ENCODE results near the gene TBXAS1.

The TBXAS1 gene

DNA sequence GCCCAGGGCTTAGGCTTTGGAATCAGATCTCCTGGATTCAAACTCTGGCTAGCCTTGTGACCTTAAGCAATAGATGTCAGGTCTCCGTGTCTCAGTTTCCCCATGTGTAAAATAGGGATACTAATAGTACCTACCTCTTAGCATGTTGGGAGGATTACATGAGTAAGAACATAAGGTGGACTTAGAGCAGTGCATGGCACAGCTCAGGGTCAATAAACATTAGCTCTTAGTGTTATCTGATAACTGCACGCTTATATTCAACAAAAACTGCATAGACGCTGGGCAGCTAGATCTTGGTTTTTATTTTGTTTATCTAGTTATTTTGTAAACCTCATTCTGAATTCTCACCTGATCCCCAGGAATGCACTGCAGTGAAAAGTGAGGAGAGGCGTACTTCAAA, 17.2 kb downstream of the TBXAS1 start:
- TF ChIP-seq, protein P1, sequence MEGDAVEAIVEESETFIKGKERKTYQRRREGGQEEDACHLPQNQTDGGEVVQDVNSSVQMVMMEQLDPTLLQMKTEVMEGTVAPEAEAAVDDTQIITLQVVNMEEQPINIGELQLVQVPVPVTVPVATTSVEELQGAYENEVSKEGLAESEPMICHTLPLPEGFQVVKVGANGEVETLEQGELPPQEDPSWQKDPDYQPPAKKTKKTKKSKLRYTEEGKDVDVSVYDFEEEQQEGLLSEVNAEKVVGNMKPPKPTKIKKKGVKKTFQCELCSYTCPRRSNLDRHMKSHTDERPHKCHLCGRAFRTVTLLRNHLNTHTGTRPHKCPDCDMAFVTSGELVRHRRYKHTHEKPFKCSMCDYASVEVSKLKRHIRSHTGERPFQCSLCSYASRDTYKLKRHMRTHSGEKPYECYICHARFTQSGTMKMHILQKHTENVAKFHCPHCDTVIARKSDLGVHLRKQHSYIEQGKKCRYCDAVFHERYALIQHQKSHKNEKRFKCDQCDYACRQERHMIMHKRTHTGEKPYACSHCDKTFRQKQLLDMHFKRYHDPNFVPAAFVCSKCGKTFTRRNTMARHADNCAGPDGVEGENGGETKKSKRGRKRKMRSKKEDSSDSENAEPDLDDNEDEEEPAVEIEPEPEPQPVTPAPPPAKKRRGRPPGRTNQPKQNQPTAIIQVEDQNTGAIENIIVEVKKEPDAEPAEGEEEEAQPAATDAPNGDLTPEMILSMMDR (IDR thresholded peaks at IDR 0.05; ENCODE audit: extremely low read depth, missing control alignments): no peak
- no peak for DNase-seq (ENCODE audit: low spot score)

DNA sequence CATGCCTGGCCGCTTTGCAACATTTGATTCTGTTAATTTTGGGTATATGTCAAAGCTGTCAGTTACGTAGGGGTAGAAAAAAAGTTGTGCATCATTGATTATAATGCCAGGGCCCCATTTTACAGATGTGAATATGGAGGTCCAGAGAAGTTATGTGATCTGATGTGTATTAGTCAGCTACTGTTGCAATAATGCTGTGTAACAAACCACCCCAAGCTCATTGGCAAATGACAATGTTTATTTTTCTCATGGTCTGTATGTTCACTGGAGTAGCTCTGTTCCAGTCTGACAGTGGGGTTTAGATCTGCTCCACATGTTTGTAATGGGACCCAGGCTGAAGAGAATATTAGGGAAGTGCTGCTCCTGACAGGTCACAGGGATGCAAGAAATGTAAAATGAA, 19.2 kb downstream of the TBXAS1 start:
- TF ChIP-seq, protein P1 (IDR thresholded peaks at IDR 0.05; ENCODE audit: extremely low read depth, missing control alignments): no peak
- DNase-seq (ENCODE audit: low spot score): no peak

DNA sequence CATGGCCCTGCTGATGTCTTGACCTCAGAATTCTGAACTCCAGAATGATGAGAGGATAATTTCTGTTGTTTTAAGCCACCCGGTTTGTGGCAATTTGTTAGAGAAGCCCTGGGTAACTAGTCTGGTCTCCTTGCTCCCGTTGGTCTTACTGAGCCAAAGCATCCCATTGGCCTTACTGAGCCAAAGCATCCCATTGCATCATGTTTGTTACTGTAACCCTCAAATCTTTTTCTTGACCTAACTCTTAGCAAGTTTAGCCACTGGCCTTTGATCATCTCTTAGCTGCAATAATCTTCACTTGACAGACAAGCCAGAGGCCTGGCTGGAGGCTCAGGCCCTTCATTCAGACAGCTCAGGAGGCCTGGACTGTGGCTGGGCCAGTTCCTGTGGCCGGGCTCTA, 21.8 kb downstream of the TBXAS1 start:
- TF ChIP-seq, protein P1 (IDR thresholded peaks at IDR 0.05; ENCODE audit: extremely low read depth, missing control alignments): no peak
- no peak for DNase-seq (ENCODE audit: low spot score)

- no peak for DNase-seq (ENCODE audit: low spot score)
- TF ChIP-seq, protein P1 (IDR thresholded peaks at IDR 0.05; ENCODE audit: extremely low read depth, missing control alignments): no peak
Observed at GRCh38 chr7:139851770-139852481, 22.9 kb downstream of the TBXAS1 start.

DNA sequence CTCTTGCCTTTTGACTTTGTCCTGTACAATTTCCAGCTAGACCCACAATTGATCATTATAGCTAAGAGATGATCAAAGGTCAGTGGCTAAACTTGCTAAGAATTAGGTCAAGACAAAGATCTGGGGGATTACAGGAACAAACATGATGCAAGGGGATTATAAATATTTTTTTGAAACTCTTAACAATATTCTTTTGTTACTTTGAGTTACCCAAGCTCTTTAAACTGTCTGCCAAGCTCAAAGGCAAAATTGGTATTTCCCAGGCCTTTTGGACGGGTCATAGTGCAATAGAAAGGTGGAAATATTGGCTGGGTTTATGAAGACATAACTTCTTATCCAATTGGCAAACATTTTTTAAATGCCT, 23.4 kb downstream of the TBXAS1 start:
- DNase-seq (ENCODE audit: low spot score): no peak
- TF ChIP-seq, protein P1 (IDR thresholded peaks at IDR 0.05; ENCODE audit: extremely low read depth, missing control alignments): no peak

DNA sequence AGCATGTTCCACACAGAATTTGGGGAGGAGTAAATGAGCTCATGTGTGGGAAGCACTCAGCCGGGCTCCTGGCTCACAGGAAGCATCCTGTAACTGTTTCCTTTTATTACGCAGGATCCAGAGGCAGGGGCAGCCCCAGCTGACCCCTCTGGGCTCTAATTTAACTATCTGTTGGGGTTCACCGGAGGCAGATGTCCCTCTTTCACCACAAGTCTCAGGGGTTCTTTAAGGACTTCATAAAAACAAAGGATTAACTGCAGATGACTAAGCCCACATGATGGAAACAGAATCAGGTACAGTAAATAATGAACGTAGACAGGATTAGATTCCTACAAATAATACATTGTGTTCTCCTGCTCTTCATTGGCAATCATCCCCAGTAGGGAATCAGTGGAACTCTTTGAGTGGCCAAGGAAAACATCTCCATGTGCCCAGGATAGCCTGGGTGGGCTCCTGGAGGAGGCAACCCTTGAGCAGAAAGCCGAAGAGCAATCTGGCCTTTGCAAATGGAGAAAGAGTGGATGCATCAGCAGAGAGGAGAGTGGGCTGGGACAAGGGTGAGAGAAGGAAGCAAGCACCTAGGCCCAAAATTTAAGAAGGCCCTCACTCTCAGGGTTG, 24.6 kb downstream of the TBXAS1 start:
- no peak for DNase-seq (ENCODE audit: low spot score)
- TF ChIP-seq, protein P1 (IDR thresholded peaks at IDR 0.05; ENCODE audit: extremely low read depth, missing control alignments): no peak

GRCh38 chr7:139854124-139854511, 25.1 kb downstream of the TBXAS1 start:
- TF ChIP-seq, protein P1 (IDR thresholded peaks at IDR 0.05; ENCODE audit: extremely low read depth, missing control alignments): no peak
- no peak for DNase-seq (ENCODE audit: low spot score)
